Neural cell (in vitro differentiated cells): Measurements from ENCODE around the gene GNG7. TPM values are rescaled to one million over a fixed set of nuclear protein-coding genes. Genes with fewer than 3 reads are reported as not detected.

ENCODE experiments used
- H2AFZ ChIP-seq: fragments of 200-600, 300-800 bp; sonication (generic), shearing (Covaris generic); 2 replicates; pipeline ENCODE4 v1.6.0; 2014; ENCODE audit warnings: low read depth, mild to moderate bottlenecking, antibody characterized with exemption, low read length, moderate library complexity
- H3F3A ChIP-seq: fragments of 200-600 bp; shearing (Covaris generic); 2 replicates; pipeline ENCODE4 v1.6.1; 2016; ENCODE audit warnings: mild to moderate bottlenecking, moderate library complexity, mixed read lengths, antibody characterized with exemption, low read length; ENCODE audit not compliant: insufficient read depth, poor library complexity, severe bottlenecking
- H3K27ac ChIP-seq: fragments of 200-600, 300-800 bp; sonication (generic), shearing (Covaris generic); 2 replicates; pipeline ENCODE4 v1.5.1; 2014; ENCODE audit warnings: mild to moderate bottlenecking, low read length, moderate library complexity
- H3K27me3 ChIP-seq: fragments of 300-800, 200-600 bp; sonication (generic), shearing (Covaris generic); 2 replicates; pipeline ENCODE4 v1.6.0; 2014; ENCODE audit warnings: mild to moderate bottlenecking, low read depth, low read length, moderate library complexity; ENCODE audit not compliant: insufficient read depth
- H3K36me3 ChIP-seq: fragments of 300-800, 200-600 bp; sonication (generic), shearing (Covaris generic); 2 replicates; pipeline ENCODE4 v1.5.1; 2014; ENCODE audit warnings: mild to moderate bottlenecking, antibody characterized with exemption, low read length, moderate library complexity; ENCODE audit not compliant: insufficient read depth
- H3K4me2 ChIP-seq: fragments of 300-800, 200-600 bp; sonication (generic), shearing (Covaris generic); 2 replicates; pipeline ENCODE4 v1.6.0; 2014; ENCODE audit warnings: mild to moderate bottlenecking, low read length
- H3K4me3 ChIP-seq: fragments of 300-800, 200-600 bp; sonication (generic), shearing (Covaris generic); 2 replicates; pipeline ENCODE4 v1.5.1; 2014; ENCODE audit warnings: mild to moderate bottlenecking, low read length, moderate library complexity
- H3K79me2 ChIP-seq: fragments of 200-600 bp; shearing (Covaris generic); replicated peaks from 2 replicates; pipeline ENCODE4 v1.6.0; 2014; ENCODE audit warnings: mild to moderate bottlenecking, low read length, moderate library complexity; ENCODE audit not compliant: insufficient read depth
- H3K9ac ChIP-seq: fragments of 300-800, 200-600 bp; sonication (generic), shearing (Covaris generic); 2 replicates; pipeline ENCODE4 v1.6.1; 2016; ENCODE audit warnings: mild to moderate bottlenecking, low read length, mixed read lengths
- H3K9me2 ChIP-seq: fragments of 200-600 bp; shearing (Covaris generic); 2 replicates; pipeline ENCODE4 v1.6.1; 2016; ENCODE audit warnings: mild to moderate bottlenecking, low read length, mixed read lengths; ENCODE audit not compliant: insufficient read depth
- H3K9me3 ChIP-seq: fragments of 200-600, 300-800 bp; sonication (generic), shearing (Covaris generic); 2 replicates; pipeline ENCODE4 v1.6.1; 2016; ENCODE audit warnings: mild to moderate bottlenecking, mixed run types, low read length, moderate library complexity, mixed read lengths
- H4K20me1 ChIP-seq: fragments of 200-600 bp; shearing (Covaris generic); 2 replicates; pipeline ENCODE4 v1.6.1; 2016; ENCODE audit warnings: mild to moderate bottlenecking, mixed run types; ENCODE audit not compliant: insufficient read depth
- CTCF ChIP-seq: fragments of 450-650 bp; IDR thresholded peaks from 2 replicates; pipeline ENCODE4 v1.5.1; 2014; ENCODE audit warnings: antibody characterized with exemption, mild to moderate bottlenecking, moderate library complexity; ENCODE audit not compliant: poor library complexity, severe bottlenecking
- EP300 ChIP-seq: fragments of 450-650 bp; conservative IDR thresholded peaks from 2 replicates; pipeline ENCODE4 v1.6.1; 2014; ENCODE audit warnings: antibody characterized with exemption, mild to moderate bottlenecking, moderate library complexity; ENCODE audit not compliant: poor library complexity, severe bottlenecking
- EZH2 ChIP-seq: fragments of 200-600, 300-800 bp; shearing (Covaris generic), sonication (generic); IDR thresholded peaks from 2 replicates; pipeline ENCODE4 v1.6.1; 2014; ENCODE audit warnings: antibody characterized with exemption, low read length, borderline replicate concordance, mild to moderate bottlenecking; ENCODE audit not compliant: insufficient read depth, poor library complexity, severe bottlenecking
- MXI1 ChIP-seq: fragments of 450-650 bp; conservative IDR thresholded peaks from 2 replicates; pipeline ENCODE4 v1.6.1; 2014; ENCODE audit warnings: antibody characterized with exemption, mild to moderate bottlenecking; ENCODE audit not compliant: poor library complexity, severe bottlenecking
- POLR2AphosphoS5 ChIP-seq: IDR thresholded peaks from 2 replicates; pipeline ENCODE4 v1.6.1; 2012
- RAD21 ChIP-seq: fragments of 450-650 bp; conservative IDR thresholded peaks from 2 replicates; pipeline ENCODE4 v1.6.1; 2014; ENCODE audit warnings: antibody characterized with exemption, mild to moderate bottlenecking, moderate library complexity
- SMC3 ChIP-seq: fragments of 450-650 bp; conservative IDR thresholded peaks from 2 replicates; pipeline ENCODE4 v1.6.1; 2014; ENCODE audit warnings: antibody characterized with exemption, mild to moderate bottlenecking, moderate library complexity; ENCODE audit not compliant: poor library complexity
- TAF1 ChIP-seq: IDR thresholded peaks from 2 replicates; pipeline ENCODE4 v1.6.1; 2012; ENCODE audit warnings: low read depth
- polyA plus RNA-seq: library from polyadenylated mRNA; depleted of rRNA; stranded (reverse); fragments of >200 nt; gene quantifications from 2 replicates; pipeline ENCODE4 v1.2.3, GENCODE V29; 2014
- TF ChIP-seq, protein P1 (sequence below): IDR thresholded peaks from 2 replicates; pipeline ENCODE4 v1.6.1; 2012; ENCODE audit warnings: borderline replicate concordance

The GNG7 gene
- polyA plus RNA-seq, 1 donor from 2014 or later = 3.0 TPM

DNA sequence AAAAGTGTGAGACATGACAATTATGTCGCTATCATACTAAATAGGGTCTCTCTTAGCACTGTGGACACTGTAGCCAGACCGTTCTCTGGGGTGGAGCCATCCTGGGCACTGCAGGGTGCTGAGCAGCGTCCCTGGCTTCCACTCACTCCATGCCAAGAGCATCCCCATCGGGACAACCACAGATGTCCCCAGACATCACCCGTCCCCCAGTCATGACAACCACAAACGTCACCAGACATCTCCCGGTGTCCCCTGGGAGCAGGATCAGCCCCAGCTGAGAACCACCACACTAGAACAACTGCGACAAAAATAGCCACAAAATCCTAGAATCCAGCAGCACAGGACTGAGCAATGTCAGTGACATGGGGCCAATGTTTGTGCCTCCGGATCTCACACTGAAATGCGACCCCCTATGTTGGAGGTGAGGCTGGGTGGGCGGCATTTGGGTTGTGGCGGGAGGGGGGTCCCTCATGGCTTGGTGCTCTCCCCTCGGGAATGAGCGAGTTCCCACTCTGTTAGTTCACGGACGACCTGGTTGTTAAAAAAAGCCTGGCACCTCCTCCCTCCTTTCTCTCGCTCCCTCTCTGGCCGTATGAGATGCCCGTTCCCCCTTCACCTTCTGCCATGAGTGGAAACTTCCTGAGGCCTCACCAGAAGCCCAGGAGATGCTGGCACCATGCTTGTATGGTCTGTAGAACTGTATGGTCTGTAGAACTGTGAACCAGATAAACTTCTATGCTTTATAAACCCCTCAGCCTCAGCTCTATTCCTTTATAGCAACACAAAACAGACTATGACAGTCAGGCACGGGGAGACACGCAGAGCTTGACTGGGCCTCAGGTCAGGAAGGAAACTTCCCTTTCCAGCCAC, 132.7 kb downstream of the GNG7 start:
- H3K4me2 ChIP-seq = no peak overlapping the region
- H3K27ac ChIP-seq = no peak overlapping the region
- no peaks in the 10 kb centered on the region for H3K9me3 ChIP-seq
- no peak overlapping the region for H3K4me3 ChIP-seq
- no peaks in the 10 kb centered on the region for H3K36me3 ChIP-seq
- no peak overlapping the region for H3K9ac ChIP-seq
- no peaks in the 10 kb centered on the region for H3K79me2 ChIP-seq
- TF ChIP-seq POLR2AphosphoS5 (no peak), RAD21 (no peak), EZH2 (no peak), EP300 (no peak), MXI1 (no peak), CTCF (no peak), TAF1 (no peak), SMC3 (no peak)
- TF ChIP-seq, protein P1, sequence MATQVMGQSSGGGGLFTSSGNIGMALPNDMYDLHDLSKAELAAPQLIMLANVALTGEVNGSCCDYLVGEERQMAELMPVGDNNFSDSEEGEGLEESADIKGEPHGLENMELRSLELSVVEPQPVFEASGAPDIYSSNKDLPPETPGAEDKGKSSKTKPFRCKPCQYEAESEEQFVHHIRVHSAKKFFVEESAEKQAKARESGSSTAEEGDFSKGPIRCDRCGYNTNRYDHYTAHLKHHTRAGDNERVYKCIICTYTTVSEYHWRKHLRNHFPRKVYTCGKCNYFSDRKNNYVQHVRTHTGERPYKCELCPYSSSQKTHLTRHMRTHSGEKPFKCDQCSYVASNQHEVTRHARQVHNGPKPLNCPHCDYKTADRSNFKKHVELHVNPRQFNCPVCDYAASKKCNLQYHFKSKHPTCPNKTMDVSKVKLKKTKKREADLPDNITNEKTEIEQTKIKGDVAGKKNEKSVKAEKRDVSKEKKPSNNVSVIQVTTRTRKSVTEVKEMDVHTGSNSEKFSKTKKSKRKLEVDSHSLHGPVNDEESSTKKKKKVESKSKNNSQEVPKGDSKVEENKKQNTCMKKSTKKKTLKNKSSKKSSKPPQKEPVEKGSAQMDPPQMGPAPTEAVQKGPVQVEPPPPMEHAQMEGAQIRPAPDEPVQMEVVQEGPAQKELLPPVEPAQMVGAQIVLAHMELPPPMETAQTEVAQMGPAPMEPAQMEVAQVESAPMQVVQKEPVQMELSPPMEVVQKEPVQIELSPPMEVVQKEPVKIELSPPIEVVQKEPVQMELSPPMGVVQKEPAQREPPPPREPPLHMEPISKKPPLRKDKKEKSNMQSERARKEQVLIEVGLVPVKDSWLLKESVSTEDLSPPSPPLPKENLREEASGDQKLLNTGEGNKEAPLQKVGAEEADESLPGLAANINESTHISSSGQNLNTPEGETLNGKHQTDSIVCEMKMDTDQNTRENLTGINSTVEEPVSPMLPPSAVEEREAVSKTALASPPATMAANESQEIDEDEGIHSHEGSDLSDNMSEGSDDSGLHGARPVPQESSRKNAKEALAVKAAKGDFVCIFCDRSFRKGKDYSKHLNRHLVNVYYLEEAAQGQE = no peak
- no peaks in the 10 kb centered on the region for H4K20me1 ChIP-seq
- H3K9me2 ChIP-seq = no peaks in the 10 kb centered on the region
- no peaks in the 10 kb centered on the region for H3F3A ChIP-seq
- no peak overlapping the region for H2AFZ ChIP-seq
- no peaks in the 10 kb centered on the region for H3K27me3 ChIP-seq

DNA sequence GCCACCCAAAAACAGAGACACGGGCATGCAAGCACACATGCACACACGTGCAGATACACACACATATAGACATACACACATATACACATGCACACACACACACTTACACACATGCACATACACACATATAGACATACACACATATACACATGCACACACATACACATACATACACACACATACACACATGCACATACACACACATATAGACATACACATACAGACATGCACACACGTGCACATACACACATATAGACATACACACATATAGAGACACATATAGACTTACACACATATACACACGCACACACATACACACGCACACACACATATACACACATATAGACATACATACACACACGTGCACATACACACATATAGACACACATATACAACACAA, 134.5 kb downstream of the GNG7 start:
- no peak overlapping the region for H3K9ac ChIP-seq
- H3K4me3 ChIP-seq = no peak overlapping the region
- no peaks in the 10 kb centered on the region for H3K79me2 ChIP-seq
- no peaks in the 10 kb centered on the region for H4K20me1 ChIP-seq
- H3K27me3 ChIP-seq = no peaks in the 10 kb centered on the region
- no peak overlapping the region for H2AFZ ChIP-seq
- no peaks in the 10 kb centered on the region for H3F3A ChIP-seq
- H3K36me3 ChIP-seq = no peaks in the 10 kb centered on the region
- no peaks in the 10 kb centered on the region for H3K9me3 ChIP-seq
- TF ChIP-seq, protein P1 = no peak
- TF ChIP-seq RAD21 = no peak
- no peak for TF ChIP-seq EP300
- TF ChIP-seq SMC3 = no peak
- TF ChIP-seq MXI1 = no peak
- no peak for TF ChIP-seq POLR2AphosphoS5
- TF ChIP-seq EZH2 = no peak
- no peak for TF ChIP-seq TAF1
- H3K9me2 ChIP-seq = no peaks in the 10 kb centered on the region
- H3K27ac ChIP-seq = no peak overlapping the region
- H3K4me2 ChIP-seq = no peak overlapping the region
